Measurements from ENCODE around the gene ARL6IP1.

GRCh38 chr16:18836702-18837101 is 35.4 kb upstream of the ARL6IP1 start:
- TF ChIP-seq CTCF (IDR thresholded peaks at IDR 0.05; ENCODE audit: low read length) (no peak), EZH2 (IDR thresholded peaks at IDR 0.05; ENCODE audit: borderline replicate concordance, low read length) (no peak)

All from OCI-LY1 (cell line).